DOHH2 (cell line): ENCODE measurements around the gene MYO1B.

ENCODE experiments used
- CTCF ChIP-seq: fragments of 200-600 bp; sonication (generic); IDR thresholded peaks from one replicate; pipeline ENCODE4 v1.5.1; 2014; ENCODE audit warnings: antibody characterized with exemption, mild to moderate bottlenecking, low read depth, low read length; ENCODE audit not compliant: poor library complexity, severe bottlenecking
- EZH2phosphoT487 ChIP-seq: fragments of 200-600 bp; sonication (generic); IDR thresholded peaks from 2 replicates; pipeline ENCODE4 v1.6.1; 2017; ENCODE audit warnings: borderline replicate concordance, mild to moderate bottlenecking, antibody characterized with exemption, low read length, moderate library complexity, mixed read lengths

GRCh38 chr2:191280834-191281756, 35.9 kb downstream of the MYO1B start:
- no peak for TF ChIP-seq CTCF
- TF ChIP-seq EZH2phosphoT487 = no peak
